ENCODE data around the gene GAN.

GRCh38 chr16:81315271-81316175 is 761 bp downstream of the GAN start:
- peak in 1 of 6 experiments; percentile 25 for TF ChIP-seq CTCF (IDR thresholded peaks at IDR 0.05)
- peak in 1 of 2 donors; percentile 47 for TF ChIP-seq POLR2A (IDR thresholded peaks at IDR 0.05)
